ENCODE measurements around the gene PADI3.

PADI3 gene

DNA sequence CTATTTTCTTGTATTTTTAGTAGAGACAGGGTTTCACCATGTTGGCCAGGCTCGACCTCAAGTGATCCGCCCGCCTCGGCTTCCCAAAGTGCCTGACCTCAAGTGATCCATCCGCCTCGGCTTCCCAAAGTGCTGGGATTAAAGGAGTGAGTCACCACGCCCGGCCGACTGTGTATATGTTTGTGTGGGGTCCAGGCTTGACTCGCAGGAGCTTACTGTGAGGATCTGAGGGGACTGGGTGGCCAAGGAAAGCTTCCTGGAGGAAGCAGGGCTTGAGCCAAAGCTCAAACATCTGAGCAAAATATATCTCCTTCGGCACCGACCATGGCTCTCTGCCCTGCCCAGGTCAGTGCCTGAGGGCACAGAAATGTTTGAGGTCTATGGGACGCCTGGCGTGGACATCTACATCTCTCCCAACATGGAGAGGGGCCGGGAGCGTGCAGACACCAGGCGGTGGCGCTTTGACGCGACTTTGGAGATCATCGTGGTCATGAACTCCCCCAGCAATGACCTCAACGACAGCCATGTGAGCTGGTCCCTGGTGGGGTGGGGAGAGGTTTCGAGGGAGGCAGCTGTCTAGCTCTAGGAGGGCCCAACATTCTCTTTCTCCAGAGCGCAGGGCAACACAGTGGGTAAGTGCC, 10.5 kb downstream of the PADI3 start:
- DNase-seq (ENCODE audit: low read depth): peak; percentile 33
- TF ChIP-seq, protein P1, sequence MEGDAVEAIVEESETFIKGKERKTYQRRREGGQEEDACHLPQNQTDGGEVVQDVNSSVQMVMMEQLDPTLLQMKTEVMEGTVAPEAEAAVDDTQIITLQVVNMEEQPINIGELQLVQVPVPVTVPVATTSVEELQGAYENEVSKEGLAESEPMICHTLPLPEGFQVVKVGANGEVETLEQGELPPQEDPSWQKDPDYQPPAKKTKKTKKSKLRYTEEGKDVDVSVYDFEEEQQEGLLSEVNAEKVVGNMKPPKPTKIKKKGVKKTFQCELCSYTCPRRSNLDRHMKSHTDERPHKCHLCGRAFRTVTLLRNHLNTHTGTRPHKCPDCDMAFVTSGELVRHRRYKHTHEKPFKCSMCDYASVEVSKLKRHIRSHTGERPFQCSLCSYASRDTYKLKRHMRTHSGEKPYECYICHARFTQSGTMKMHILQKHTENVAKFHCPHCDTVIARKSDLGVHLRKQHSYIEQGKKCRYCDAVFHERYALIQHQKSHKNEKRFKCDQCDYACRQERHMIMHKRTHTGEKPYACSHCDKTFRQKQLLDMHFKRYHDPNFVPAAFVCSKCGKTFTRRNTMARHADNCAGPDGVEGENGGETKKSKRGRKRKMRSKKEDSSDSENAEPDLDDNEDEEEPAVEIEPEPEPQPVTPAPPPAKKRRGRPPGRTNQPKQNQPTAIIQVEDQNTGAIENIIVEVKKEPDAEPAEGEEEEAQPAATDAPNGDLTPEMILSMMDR (IDR thresholded peaks at IDR 0.05; ENCODE audit: insufficient read depth, low read depth, low read length, missing control alignments): no peak
- no peak overlapping the region for H3K4me3 ChIP-seq (ENCODE audit: low read length)

DNA sequence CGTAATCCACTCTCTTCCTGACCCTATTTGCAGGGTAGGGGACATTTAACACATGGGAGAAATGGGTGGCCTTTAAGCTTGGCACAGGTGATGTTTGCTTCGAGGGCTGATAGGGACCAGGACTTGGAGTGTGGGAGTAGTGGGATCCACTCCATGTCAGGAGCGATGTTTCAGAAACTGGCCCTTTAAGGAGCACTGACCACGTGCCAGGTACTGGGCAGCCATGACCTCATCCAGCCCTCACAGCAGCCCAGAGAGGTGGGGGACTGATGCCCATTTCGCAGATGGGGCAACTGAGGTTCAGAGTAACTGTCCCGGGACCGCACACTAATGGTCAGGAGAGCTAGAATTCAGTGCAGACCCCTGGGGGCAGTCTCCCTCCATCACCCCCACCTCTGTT, 11.4 kb downstream of the PADI3 start:
- no peak for DNase-seq (ENCODE audit: low read depth)
- TF ChIP-seq, protein P1 (IDR thresholded peaks at IDR 0.05; ENCODE audit: insufficient read depth, low read depth, low read length, missing control alignments): no peak
- H3K4me3 ChIP-seq (ENCODE audit: low read length): no peak overlapping the region

DNA sequence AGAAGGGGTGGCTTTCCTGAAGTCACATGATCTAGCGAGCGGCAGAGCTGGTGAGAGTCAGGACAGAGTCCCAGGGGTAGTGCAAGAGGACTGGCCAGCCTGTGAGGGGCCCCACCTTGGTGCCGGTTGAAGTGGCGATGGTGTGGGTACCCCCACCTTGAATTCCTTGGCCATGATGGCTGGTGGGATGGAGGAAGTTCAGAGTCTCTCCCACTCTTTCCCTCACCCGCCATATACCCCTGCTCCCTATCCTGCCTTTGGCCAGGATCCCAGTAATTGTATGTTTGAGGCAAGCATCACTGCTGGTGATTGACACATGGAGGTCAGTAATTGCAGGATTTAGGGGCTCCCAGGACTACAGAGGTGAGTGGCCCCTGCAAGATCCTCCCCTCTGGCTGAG, 11.8 kb downstream of the PADI3 start:
- TF ChIP-seq, protein P1 (IDR thresholded peaks at IDR 0.05; ENCODE audit: insufficient read depth, low read depth, low read length, missing control alignments): no peak
- DNase-seq (ENCODE audit: low read depth): no peak
- H3K4me3 ChIP-seq (ENCODE audit: low read length): no peak overlapping the region

DNA sequence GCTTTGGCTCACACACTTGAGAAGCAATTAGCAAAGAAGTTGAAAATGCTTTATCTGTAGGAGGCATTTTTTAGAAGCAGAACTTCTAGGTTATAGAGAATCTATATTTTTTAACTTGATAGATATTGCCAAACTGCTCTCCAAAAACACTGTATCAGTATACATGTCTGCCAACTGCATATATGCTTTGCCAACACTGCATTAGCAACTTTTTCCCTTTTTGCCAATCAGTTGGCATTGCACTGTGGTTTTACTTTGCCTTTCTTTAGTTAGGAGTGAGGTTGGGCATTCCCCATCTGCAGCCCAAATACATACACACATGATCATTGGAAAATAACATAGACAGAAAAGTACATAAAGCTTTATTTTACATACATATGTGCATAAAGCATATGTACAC, 15.0 kb downstream of the PADI3 start:
- no peak for DNase-seq (ENCODE audit: low read depth)
- H3K4me3 ChIP-seq (ENCODE audit: low read length): no peak overlapping the region
- TF ChIP-seq, protein P1 (IDR thresholded peaks at IDR 0.05; ENCODE audit: insufficient read depth, low read depth, low read length, missing control alignments): no peak

DNA sequence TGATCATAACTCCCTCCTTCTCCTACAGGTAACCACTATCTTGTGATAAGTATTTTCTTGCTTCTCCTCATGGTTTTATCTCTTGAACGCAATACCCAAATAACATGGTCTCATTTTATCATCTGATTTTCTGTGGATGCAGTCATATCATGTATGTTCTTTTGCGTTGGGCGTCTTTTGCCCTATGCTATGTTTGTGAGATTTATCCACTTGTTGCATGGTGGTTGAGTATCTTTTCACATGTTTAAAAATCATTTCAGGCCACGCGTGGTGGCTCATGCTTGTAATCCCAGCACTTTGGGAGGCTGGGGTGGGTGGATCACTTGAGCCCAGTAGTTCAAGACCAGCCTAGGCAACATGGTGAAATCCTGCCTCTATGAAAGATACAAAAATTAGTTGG, 15.6 kb downstream of the PADI3 start:
- TF ChIP-seq, protein P1 (IDR thresholded peaks at IDR 0.05; ENCODE audit: insufficient read depth, low read depth, low read length, missing control alignments): no peak
- DNase-seq (ENCODE audit: low read depth): no peak
- no peak overlapping the region for H3K4me3 ChIP-seq (ENCODE audit: low read length)

DNA sequence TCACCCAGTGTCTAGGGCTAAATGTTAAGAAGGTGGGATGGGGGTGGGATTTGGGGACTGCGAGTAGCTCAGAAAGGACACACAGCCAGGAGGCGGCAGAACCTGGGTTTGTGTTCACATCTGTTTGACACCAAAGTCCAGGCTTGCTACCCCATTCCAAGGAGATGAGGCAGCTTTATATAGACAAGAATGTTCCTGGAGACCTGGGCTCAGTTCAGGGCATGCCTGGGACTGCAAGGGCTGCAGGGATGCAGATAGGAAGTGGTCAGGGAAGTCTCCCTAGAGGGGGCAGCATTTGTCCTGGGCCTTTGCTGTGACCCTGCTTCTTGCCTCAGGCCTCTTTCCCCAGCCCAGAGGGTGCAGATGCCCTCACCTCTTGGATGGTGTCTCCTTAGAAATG, 16.3 kb downstream of the PADI3 start:
- peak; percentile 81 for DNase-seq (ENCODE audit: low read depth)
- H3K4me3 ChIP-seq (ENCODE audit: low read length): no peak overlapping the region
- TF ChIP-seq, protein P1 (IDR thresholded peaks at IDR 0.05; ENCODE audit: insufficient read depth, low read depth, low read length, missing control alignments): peak; percentile 20

DNA sequence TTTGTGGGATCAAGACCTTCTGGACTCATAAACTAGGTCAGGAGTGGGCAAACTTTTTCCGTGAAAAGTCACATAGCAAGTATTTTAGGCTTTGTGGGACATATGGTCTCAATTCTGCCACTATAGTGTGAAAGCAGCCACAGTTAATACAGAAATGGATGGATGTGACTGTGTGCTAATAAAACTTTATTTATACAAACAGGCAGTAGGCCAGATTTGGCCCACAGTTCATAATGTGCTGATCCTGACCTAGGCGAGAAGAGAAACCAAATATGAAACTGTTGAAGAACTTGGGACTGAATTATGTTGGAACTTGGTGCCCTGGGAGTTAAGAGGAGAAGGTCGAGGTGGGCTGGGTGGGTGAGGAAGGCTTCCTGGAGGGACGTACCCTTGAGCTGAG, 17.1 kb downstream of the PADI3 start:
- TF ChIP-seq, protein P1 (IDR thresholded peaks at IDR 0.05; ENCODE audit: insufficient read depth, low read depth, low read length, missing control alignments): no peak
- H3K4me3 ChIP-seq (ENCODE audit: low read length): no peak overlapping the region
- no peak for DNase-seq (ENCODE audit: low read depth)

Measured in epithelial cell of esophagus (primary cell).